GM21529 (cell line): ENCODE results near the gene S100P.
A peak's percentile ranks its signal among the peaks of the same experiment; 100 is the strongest.
"Not testable (repeated sequence)": the region's sequence is repeated elsewhere in the genome, so short reads cannot be mapped to it uniquely, and the experiment has no call there.

Experiments
- ATAC-seq: cut with Tn5 transposase; IDR thresholded peaks from one replicate; pipeline ENCODE4 v1.9.1; 2021; ENCODE audit not compliant: unreplicated experiment

Gene S100P

GRCh38 chr4:6672541-6673190 lies 21.0 kb upstream of the S100P start:
- ATAC-seq, result not testable (repeated sequence)

DNA sequence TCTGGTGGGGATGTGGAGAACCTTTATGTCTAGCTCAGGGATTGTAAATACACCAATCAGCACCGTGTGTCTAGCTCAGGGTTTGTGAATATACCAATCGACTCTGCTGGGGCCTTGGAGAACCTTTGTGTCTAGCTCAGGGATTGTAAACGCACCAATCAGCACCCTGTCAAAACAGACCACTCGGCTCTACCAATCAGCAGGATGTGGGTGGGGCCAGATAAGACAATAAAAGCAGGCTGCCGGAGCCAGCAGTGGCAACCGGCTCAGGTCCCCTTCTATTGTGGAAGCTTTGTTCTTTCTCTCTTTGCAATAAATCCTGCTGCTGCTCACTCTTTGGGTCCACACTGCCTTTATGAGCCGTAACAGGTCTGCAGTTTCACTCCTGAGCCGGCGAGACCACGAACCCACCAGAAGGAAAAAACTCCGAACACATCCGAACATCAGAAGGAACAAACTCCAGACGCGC lies 20.5 kb upstream of the S100P start:
- ATAC-seq, result not testable (repeated sequence)

- ATAC-seq, result peak; percentile 72
Measured at GRCh38 chr4:6673660-6674499, 19.8 kb upstream of the S100P start.

- peak; percentile 46 for ATAC-seq
Measured at GRCh38 chr4:6674500-6675149, 19.1 kb upstream of the S100P start.

GRCh38 chr4:6676722-6677558 lies 16.7 kb upstream of the S100P start:
- no peak for ATAC-seq

- ATAC-seq, result no peak
Measured at GRCh38 chr4:6680372-6681034, 13.2 kb upstream of the S100P start.

GRCh38 chr4:6681191-6681590 lies 12.5 kb upstream of the S100P start:
- no peak for ATAC-seq

- no peak for ATAC-seq
Measured at GRCh38 chr4:6682862-6683590, 10.7 kb upstream of the S100P start.

DNA sequence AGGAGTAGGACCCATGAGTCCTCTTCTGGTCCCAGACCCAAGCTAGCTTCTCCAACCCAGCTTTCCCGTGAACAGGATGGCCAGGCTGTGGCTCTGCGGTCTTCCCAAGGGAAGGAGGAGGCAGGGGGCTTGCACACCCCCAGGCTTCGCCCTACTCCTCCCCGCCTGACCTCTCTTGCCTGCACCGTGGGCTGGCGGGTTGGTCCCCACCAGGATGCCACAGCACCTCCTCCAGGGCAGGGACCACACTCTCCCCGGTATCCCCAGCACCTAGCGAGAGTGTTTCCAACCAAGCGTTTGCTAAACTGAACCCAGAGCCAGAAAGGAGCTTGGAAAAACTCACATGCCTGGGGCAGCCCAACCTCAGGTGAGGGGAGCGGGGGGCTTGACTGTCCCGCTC lies 9.0 kb upstream of the S100P start:
- ATAC-seq, result no peak

DNA sequence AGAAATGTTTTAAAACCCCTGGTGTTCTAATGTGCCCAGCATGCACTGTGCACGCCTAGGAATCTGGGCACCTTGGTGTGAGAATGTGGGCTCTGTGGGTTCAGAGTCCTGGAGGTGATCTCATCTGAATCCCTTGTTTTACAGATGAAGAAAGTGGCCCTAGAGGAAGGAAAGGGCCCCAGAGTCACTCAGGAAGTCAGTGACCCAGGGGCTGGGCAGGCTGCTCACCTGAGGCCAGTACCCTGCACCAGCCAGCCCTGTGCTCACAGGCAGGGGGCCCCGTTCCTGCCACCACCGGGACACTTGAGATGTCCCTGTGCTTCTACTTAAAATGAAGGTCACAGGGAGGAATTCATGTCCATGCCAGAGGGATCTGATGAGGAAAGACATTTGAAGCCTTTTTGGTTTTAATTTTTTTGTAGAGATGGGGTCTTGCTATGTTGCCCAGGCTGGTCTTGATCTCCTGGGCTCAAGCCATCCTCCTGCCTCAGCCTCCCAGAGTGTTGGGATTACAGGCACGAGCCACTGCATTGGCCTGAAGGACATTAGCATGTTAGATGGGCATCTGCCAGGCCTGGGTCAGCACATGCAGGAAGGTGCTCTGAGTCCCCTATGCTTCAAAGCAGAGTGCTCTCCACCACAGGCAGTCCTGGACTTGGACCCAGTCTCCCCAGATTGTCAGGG lies 7.4 kb upstream of the S100P start:
- no peak for ATAC-seq

GRCh38 chr4:6687947-6688878 lies 5.5 kb upstream of the S100P start:
- no peak for ATAC-seq

GRCh38 chr4:6688879-6689505 lies 4.7 kb upstream of the S100P start:
- peak; percentile 93 for ATAC-seq

DNA sequence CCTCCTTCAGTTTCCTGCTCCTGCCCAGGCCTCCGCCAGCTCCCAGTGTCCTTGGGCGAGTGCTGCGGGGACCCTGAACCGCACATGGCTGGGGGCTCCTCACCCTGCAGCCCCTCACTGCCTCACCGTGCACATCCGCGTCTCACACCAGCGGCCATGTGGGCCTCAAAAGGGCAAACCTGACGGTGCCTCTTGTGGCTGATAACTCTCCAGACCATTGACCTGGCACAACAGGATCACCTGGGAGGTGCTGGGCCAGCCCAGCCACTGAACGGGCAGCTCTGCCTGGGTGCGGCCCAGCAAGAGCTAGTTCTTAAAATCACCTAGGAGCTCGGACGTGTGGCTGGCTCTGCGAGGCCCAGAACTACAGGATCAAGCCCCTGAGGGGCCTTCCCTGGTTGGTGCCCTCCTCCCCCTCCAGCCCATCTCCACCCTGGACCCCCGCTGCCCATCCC lies 4.1 kb upstream of the S100P start:
- no peak for ATAC-seq

GRCh38 chr4:6692379-6692778 lies 1.3 kb upstream of the S100P start:
- ATAC-seq, result no peak

DNA sequence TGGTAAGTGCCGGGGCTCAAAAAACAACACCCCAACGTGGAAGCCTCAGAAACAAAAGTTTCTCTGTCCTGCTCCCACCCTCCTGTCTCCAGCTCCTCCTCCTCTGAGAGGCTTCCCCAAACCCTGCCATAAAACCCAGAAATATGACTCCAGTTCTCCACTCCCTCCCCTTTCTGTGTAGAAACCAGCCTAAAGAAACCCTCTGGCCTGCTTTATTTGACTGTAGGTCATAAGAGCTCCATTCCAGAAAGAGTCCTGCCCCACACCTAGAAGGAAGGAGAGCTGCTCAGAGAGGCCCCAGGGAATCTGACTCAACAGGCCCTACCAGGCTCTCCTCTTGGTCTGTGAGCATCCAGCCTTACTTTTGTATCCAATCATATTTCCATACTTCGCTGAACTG lies 872 bp upstream of the S100P start:
- no peak for ATAC-seq

- ATAC-seq, result no peak
Measured at GRCh38 chr4:6694177-6694901, 661 bp downstream of the S100P start.
